Astrocyte (in vitro differentiated cells and primary cell): ENCODE results near the gene TULP4. TPM values are rescaled to one million over a fixed set of nuclear protein-coding genes. Genes with fewer than 3 reads are reported as not detected.
"Not testable (repeated sequence)": the region's sequence is repeated elsewhere in the genome, so short reads cannot be mapped to it uniquely, and the experiment has no call there.

Experiments used
- DNase-seq: peaks from one replicate; pipeline ENCODE4 v3.0.0-alpha.2; 2010; ENCODE audit warnings: low read depth
- FAIRE-seq: peaks from 2 replicates; lab custom pipeline; 2011; peaks lifted over from hg19 to GRCh38; lab: Jason Lieb, UNC
- H2AFZ ChIP-seq: 2 replicates; pipeline ENCODE4 v1.6.0; 2012; ENCODE audit warnings: low read depth, low read length, inconsistent platforms
- H3K27ac ChIP-seq: 2 replicates; pipeline ENCODE4 v1.5.1; 2011; ENCODE audit warnings: low read depth, low read length, inconsistent platforms
- H3K27me3 ChIP-seq: 2 replicates; pipeline ENCODE4 v1.6.0; 2011; ENCODE audit warnings: low read length, inconsistent platforms; ENCODE audit not compliant: insufficient read depth
- H3K36me3 ChIP-seq: 2 replicates; pipeline ENCODE4 v1.5.1; 2011; ENCODE audit warnings: low read length, inconsistent platforms; ENCODE audit not compliant: insufficient read depth
- H3K4me1 ChIP-seq: 2 replicates; pipeline ENCODE4 v1.5.1; 2011; ENCODE audit warnings: low read length, inconsistent platforms; ENCODE audit not compliant: insufficient read depth
- H3K4me2 ChIP-seq: 2 replicates; pipeline ENCODE4 v1.6.0; 2012; ENCODE audit warnings: low read length, inconsistent platforms
- H3K4me3 ChIP-seq: 2 replicates; pipeline ENCODE4 v1.5.1; 2011; ENCODE audit warnings: low read depth, mild to moderate bottlenecking, low read length, inconsistent platforms; ENCODE audit not compliant: insufficient read depth
- H3K79me2 ChIP-seq: 2 replicates; pipeline ENCODE4 v1.6.0; 2012; ENCODE audit warnings: mild to moderate bottlenecking, low read length, inconsistent platforms; ENCODE audit not compliant: insufficient read depth
- H3K9ac ChIP-seq: 2 replicates; pipeline ENCODE4 v1.6.0; 2012; ENCODE audit warnings: mild to moderate bottlenecking, low read length, inconsistent platforms
- H3K9me3 ChIP-seq: 2 replicates; pipeline ENCODE4 v1.5.1; 2012; ENCODE audit warnings: low read depth, mild to moderate bottlenecking, low read length, inconsistent platforms; ENCODE audit not compliant: insufficient read depth
- H4K20me1 ChIP-seq: 2 replicates; pipeline ENCODE4 v1.6.0; 2012; ENCODE audit warnings: low read length, inconsistent platforms; ENCODE audit not compliant: insufficient read depth
- H3K27ac Mint-ChIP-seq: one replicate; pipeline ENCODE4 v1.8.0; 2021; ENCODE audit warnings: mild to moderate bottlenecking, mixed read lengths; ENCODE audit not compliant: unreplicated experiment
- H3K27me3 Mint-ChIP-seq: one replicate; pipeline ENCODE4 v1.8.0; 2021; ENCODE audit warnings: low read depth, mixed read lengths; ENCODE audit not compliant: unreplicated experiment
- H3K36me3 Mint-ChIP-seq: one replicate; pipeline ENCODE4 v1.8.0; 2021; ENCODE audit warnings: low read depth, mixed read lengths; ENCODE audit not compliant: unreplicated experiment
- H3K4me1 Mint-ChIP-seq: one replicate; pipeline ENCODE4 v1.8.0; 2021; ENCODE audit warnings: low read depth, mixed read lengths; ENCODE audit not compliant: unreplicated experiment
- H3K4me3 Mint-ChIP-seq: one replicate; pipeline ENCODE4 v1.8.0; 2021; ENCODE audit warnings: mild to moderate bottlenecking, moderate library complexity, mixed read lengths; ENCODE audit not compliant: unreplicated experiment
- H3K9me3 Mint-ChIP-seq: one replicate; pipeline ENCODE4 v1.8.0; 2021; ENCODE audit warnings: mild to moderate bottlenecking, mixed read lengths; ENCODE audit not compliant: unreplicated experiment
- EZH2 ChIP-seq: IDR thresholded peaks from 2 replicates; pipeline ENCODE4 v1.6.1; 2012; ENCODE audit warnings: mild to moderate bottlenecking, low read length, inconsistent platforms; ENCODE audit not compliant: insufficient read depth
- total RNA-seq: library from RNA; stranded (reverse); gene quantifications from 2 replicates; pipeline ENCODE4 v1.2.1, GENCODE V29; 2021
- TF ChIP-seq, protein P1 (sequence below): IDR thresholded peaks from 2 replicates; pipeline ENCODE4 v1.5.1; 2011; ENCODE audit warnings: low read depth, mild to moderate bottlenecking, inconsistent platforms, low read length, moderate library complexity; ENCODE audit not compliant: insufficient read depth

Gene TULP4
- total RNA-seq, 1 donor from 2014 or later = 91.2 TPM

DNA sequence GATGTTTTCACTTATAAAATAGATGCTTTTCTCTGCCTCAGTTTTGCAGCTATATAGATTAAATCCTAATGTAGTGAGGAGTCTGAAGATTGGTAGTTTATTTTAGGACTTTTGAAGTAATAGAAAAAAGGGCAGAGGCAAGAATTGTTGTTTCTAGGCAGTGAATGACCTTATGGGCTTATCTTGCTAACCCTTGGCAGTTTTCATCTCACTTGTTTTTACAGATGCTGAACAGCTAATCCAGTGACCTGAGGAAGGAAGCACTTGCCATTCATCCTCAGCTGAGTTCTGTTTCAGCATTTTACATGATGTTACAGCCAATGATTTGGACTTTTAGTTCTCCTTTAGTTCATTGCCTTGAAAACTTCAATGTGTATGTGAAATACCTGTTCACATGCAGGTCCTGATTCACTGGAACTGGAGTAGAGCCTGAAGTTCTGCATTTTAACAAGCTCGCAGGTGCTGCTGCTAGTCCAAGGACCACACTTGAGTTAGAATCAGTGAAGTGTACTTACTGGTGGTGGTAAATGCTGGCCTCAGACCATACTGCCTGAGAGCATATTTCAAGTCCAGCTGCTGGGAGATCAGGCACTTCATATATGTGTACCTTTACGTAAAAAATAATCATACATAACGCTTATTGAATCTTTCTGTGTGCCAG lies 86.9 kb downstream of the TULP4 start:
- peaks cover 17% of the 10 kb centered on the region for H3K36me3 Mint-ChIP-seq
- no peak overlapping the region for H2AFZ ChIP-seq
- TF ChIP-seq, protein P1, sequence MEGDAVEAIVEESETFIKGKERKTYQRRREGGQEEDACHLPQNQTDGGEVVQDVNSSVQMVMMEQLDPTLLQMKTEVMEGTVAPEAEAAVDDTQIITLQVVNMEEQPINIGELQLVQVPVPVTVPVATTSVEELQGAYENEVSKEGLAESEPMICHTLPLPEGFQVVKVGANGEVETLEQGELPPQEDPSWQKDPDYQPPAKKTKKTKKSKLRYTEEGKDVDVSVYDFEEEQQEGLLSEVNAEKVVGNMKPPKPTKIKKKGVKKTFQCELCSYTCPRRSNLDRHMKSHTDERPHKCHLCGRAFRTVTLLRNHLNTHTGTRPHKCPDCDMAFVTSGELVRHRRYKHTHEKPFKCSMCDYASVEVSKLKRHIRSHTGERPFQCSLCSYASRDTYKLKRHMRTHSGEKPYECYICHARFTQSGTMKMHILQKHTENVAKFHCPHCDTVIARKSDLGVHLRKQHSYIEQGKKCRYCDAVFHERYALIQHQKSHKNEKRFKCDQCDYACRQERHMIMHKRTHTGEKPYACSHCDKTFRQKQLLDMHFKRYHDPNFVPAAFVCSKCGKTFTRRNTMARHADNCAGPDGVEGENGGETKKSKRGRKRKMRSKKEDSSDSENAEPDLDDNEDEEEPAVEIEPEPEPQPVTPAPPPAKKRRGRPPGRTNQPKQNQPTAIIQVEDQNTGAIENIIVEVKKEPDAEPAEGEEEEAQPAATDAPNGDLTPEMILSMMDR = no peak
- no peak for TF ChIP-seq EZH2
- no peak overlapping the region for H3K9ac ChIP-seq
- peaks cover 31% of the 10 kb centered on the region for H4K20me1 ChIP-seq
- peaks cover 11% of the 10 kb centered on the region for H3K9me3 Mint-ChIP-seq
- H3K4me1 ChIP-seq = peaks cover 6% of the 10 kb centered on the region
- H3K79me2 ChIP-seq = peaks cover 9% of the 10 kb centered on the region
- H3K9me3 ChIP-seq = no peaks in the 10 kb centered on the region
- no peak overlapping the region for H3K4me3 ChIP-seq
- FAIRE-seq = no peak
- H3K27ac ChIP-seq = no peak overlapping the region
- H3K27ac Mint-ChIP-seq = peak overlapping the region; percentile 26
- H3K27me3 Mint-ChIP-seq = no peaks in the 10 kb centered on the region
- no peak overlapping the region for H3K4me2 ChIP-seq
- no peak overlapping the region for H3K4me3 Mint-ChIP-seq
- DNase-seq = no peak
- H3K4me1 Mint-ChIP-seq = peaks cover 8% of the 10 kb centered on the region
- H3K27me3 ChIP-seq = no peaks in the 10 kb centered on the region
- no peaks in the 10 kb centered on the region for H3K36me3 ChIP-seq

DNA sequence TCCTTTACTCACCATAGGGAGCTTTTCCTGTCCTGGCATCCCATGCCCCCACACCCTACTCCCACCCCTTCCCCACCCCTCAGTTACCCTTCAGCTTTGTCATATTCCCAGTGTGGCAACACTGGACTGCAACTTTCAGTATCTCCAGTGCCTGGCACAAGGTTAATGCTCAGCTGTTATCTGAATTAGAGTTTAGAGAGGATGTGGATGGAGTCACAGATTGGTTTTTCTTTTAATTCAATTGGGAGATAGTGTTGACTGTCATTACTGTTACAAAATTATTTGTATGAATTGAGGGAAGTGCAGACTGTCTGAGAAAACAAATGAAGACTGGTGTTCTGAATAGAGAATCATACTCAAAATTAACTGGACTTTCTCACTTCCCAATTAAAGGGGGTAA lies 89.9 kb downstream of the TULP4 start:
- Mint-ChIP-seq H3K27me3 (no peaks in the 10 kb centered on the region), H3K9me3 (peaks cover 10% of the 10 kb centered on the region), H3K36me3 (peaks cover 19% of the 10 kb centered on the region), H3K27ac (no peak overlapping the region), H3K4me1 (peaks cover 24% of the 10 kb centered on the region), H3K4me3 (no peak overlapping the region)
- no peak overlapping the region for H3K9ac ChIP-seq
- DNase-seq = no peak
- no peak overlapping the region for H2AFZ ChIP-seq
- no peaks in the 10 kb centered on the region for H3K79me2 ChIP-seq
- no peaks in the 10 kb centered on the region for H3K9me3 ChIP-seq
- FAIRE-seq = no peak
- H3K36me3 ChIP-seq = no peaks in the 10 kb centered on the region
- H3K27me3 ChIP-seq = no peaks in the 10 kb centered on the region
- no peak overlapping the region for H3K4me2 ChIP-seq
- H3K4me1 ChIP-seq = peaks cover 13% of the 10 kb centered on the region
- no peak for TF ChIP-seq EZH2
- TF ChIP-seq, protein P1 = no peak
- peaks cover 21% of the 10 kb centered on the region for H4K20me1 ChIP-seq
- H3K4me3 ChIP-seq = no peak overlapping the region
- H3K27ac ChIP-seq = no peak overlapping the region

DNA sequence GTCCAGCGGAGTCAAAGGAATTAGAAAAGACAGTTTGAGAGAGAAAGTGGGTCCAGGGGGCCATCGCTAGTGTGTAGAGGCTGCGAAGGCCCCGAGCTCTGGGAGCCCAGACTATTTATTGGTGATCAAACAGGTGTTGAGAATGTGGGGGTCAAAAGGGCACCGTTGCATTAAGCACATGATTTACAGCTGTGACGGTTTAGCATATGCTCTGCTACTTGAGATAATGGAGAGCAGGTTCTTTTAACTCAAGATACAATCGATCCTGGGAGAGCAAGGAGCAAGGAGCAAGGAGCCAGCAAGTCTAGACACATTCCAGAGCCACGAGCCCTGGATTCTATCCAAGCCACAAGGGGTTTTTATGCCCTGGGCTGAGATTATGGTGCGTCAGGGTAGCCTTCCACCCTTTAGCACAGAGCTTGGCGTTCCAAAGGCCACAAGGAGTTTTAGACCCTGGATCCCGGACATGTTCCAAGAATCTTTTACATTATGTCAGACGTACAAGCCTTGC lies 93.1 kb downstream of the TULP4 start:
- not testable (repeated sequence) for H2AFZ ChIP-seq, H4K20me1 ChIP-seq, H3K9me3 Mint-ChIP-seq, H3K79me2 ChIP-seq, H3K4me3 Mint-ChIP-seq, FAIRE-seq, H3K4me3 ChIP-seq, H3K27me3 Mint-ChIP-seq, H3K27me3 ChIP-seq, H3K9me3 ChIP-seq, H3K9ac ChIP-seq, H3K36me3 ChIP-seq
- H3K27ac Mint-ChIP-seq = peak overlapping the region; percentile 96
- peak overlapping the region; percentile 58 for H3K4me2 ChIP-seq
- peak; percentile 96 for DNase-seq
- H3K4me1 Mint-ChIP-seq = peaks cover 31% of the 10 kb centered on the region
- H3K36me3 Mint-ChIP-seq = peaks cover 19% of the 10 kb centered on the region
- H3K4me1 ChIP-seq = peaks cover 28% of the 10 kb centered on the region
- H3K27ac ChIP-seq = peak overlapping the region; percentile 59
